ENCODE data around the gene HSF5.
A peak's percentile ranks its signal among the peaks of the same experiment; 100 is the strongest.
"Not testable (repeated sequence)": the region's sequence is repeated elsewhere in the genome, so short reads cannot be mapped to it uniquely, and the experiment has no call there.

The HSF5 gene

DNA sequence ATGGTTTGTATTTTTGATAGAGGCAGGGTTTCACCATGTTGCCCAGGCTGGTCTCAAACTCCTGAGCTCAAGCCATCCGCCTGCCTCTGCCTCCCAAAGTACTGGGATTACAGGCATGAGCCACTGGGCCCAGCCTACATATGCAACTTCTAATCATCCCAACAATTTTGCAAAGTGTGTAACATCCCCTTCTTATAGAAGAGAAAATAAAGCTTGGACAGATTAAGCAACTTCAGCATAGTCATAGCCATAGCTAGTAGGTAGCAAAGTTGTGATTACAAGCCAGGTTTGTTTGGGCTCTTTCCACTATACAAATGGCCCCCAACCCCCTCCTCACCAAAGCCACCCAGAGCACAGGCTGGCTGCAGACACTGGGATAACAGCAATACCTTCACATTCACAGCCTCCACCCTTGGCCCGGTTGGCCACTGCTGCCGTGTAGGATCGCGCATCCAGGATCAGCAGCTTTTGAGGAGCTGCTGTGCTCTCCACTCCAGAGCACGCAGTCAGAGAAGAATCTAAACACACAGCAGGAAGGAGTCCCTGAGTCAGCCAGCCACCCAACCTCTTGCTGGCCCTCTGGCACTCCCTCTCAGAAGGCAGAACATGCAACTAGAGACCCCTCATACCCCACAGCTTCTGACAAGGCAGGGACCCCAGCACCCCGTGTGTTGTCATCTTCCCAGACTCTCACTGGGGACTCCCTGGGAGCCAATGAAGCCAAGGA, 18.3 kb upstream of the HSF5 start:
- Mint-ChIP-seq H3K36me3 (peaks cover 82% of the 10 kb centered on the region), H3K4me3 (no peak overlapping the region), H3K27ac (peak overlapping the region; percentile 89), H3K9me3 (no peaks in the 10 kb centered on the region), H3K27me3 (no peaks in the 10 kb centered on the region), H3K4me1 (peaks cover 58% of the 10 kb centered on the region)
- no peak for ATAC-seq

DNA sequence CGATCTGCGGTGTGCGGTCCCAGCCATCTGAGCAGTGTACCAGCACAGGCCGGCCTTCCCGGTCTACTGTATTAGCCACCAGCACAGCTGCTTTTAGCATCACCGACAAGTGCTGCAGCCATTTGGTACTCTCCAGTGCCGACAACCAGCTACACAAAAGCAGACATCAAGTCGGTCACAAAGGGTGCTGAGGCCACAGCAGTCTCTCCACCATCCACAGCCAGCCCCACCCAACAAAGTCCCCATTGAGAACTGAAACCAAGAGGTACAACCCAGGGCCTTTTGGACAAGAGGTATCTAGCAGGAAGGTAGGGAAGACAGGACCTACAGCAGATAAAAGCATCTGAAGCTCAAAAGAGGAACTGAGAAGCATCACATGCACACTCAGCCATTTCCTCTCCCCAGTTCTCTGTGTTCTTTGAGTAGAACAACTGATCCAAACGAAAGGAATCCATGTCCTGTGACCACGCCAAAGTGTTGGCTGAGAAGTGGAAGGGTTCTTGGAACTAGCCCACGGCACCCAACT, 16.7 kb upstream of the HSF5 start:
- Mint-ChIP-seq H3K27ac (peak overlapping the region; percentile 89), H3K9me3 (no peaks in the 10 kb centered on the region), H3K4me3 (peak overlapping the region; percentile 70), H3K36me3 (peaks cover 65% of the 10 kb centered on the region), H3K27me3 (no peaks in the 10 kb centered on the region), H3K4me1 (peaks cover 41% of the 10 kb centered on the region)
- peak; percentile 98 for ATAC-seq

DNA sequence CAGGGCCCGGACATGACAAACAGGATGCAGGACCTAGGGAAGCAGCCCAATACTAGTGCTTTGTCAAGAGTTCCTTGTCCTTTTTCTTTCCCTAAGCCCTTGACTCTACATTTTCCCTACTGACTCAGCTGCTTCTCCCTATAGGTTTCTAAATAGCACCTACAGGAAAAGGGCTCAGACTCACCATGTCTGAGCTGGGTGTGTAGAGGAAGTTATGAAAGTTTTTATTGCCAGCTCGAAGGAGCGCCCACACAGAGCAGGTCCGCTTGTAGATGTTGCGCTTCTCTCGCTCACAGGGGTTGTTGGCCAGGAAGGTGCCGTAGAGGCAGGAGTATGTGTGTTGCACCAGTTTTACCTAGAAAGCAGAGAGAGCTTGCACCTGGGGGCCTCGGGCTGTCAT, 15.7 kb upstream of the HSF5 start:
- H3K27me3 Mint-ChIP-seq, result no peaks in the 10 kb centered on the region
- H3K9me3 Mint-ChIP-seq, result no peaks in the 10 kb centered on the region
- no peak for ATAC-seq
- H3K4me3 Mint-ChIP-seq, result no peak overlapping the region
- H3K27ac Mint-ChIP-seq, result peak overlapping the region; percentile 89
- peaks cover 66% of the 10 kb centered on the region for H3K36me3 Mint-ChIP-seq
- H3K4me1 Mint-ChIP-seq, result peaks cover 46% of the 10 kb centered on the region

DNA sequence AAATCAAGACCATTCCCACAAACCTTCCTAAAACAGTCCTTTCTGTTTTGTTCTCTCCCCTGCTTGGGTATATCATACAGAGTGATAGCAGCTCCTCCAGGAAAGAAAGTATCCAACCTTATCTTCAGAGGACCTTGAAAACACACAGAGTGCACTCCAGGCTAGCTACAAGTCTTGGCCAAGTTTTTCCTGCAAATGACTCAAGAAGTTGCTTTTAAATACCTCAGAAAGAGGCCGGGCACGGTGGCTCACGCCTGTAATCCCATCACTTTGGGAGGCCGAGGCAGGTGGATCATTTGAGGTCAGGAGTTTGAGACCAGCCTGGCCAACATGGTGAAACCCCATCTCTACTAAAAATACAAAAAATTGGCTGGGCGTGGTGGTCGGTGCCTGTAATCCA, 14.9 kb upstream of the HSF5 start:
- not testable (repeated sequence) for H3K4me3 Mint-ChIP-seq, H3K27me3 Mint-ChIP-seq, ATAC-seq, H3K9me3 Mint-ChIP-seq
- peaks cover 50% of the 10 kb centered on the region for H3K4me1 Mint-ChIP-seq
- peak overlapping the region; percentile 89 for H3K27ac Mint-ChIP-seq
- H3K36me3 Mint-ChIP-seq, result peaks cover 66% of the 10 kb centered on the region

DNA sequence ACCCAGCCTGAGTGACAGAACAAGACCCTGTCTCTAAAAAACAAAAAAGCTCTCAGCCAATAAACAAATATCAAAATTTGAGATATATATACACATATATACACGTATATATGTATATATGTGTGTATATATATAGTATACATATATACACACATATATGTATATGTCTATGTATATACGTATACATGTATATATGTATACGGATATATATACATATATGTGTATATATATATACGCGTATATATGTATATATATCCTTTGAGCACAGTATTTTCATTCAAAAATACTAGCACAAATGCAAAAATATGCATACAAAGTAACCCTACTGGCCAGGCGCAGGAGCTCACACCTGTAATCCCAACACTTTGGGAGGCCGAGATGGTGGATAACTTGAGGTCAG, 13.2 kb upstream of the HSF5 start:
- peaks cover 60% of the 10 kb centered on the region for H3K36me3 Mint-ChIP-seq
- no peak for ATAC-seq
- no peaks in the 10 kb centered on the region for H3K27me3 Mint-ChIP-seq
- no peaks in the 10 kb centered on the region for H3K9me3 Mint-ChIP-seq
- peaks cover 40% of the 10 kb centered on the region for H3K4me1 Mint-ChIP-seq
- H3K27ac Mint-ChIP-seq, result no peak overlapping the region
- no peak overlapping the region for H3K4me3 Mint-ChIP-seq

DNA sequence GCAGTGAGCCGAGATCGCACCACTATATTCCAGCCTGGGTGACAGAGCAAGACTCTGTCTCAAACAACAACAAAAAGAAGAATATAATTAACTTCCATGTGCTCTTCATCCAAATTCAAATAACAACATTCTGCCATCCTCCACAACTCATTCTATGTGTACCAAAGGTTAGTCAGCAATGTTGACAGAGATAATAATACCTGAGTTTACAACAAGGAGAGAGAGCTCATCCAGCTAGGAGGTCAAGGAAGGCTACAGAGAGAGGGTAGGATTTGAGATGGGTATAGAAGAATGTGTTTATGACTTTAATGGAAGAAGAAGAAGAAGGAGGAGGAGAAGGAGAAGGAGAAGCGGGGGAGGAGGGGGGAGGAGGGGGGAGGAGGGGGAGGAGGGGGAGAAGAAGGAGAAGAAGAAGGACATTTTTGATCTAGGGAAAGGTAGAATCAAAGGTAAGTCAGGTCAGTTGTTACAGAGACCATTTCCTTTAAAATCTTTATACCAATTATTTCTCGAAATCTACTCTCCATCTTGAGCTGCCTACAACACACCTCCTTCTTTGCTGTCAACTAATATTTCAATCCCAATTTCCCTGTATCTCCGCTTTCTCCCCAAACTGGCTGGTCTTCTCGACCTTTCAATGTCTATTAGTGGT, 10.1 kb upstream of the HSF5 start:
- peaks cover 19% of the 10 kb centered on the region for H3K4me1 Mint-ChIP-seq
- peaks cover 65% of the 10 kb centered on the region for H3K36me3 Mint-ChIP-seq
- H3K9me3 Mint-ChIP-seq, result no peaks in the 10 kb centered on the region
- no peak overlapping the region for H3K4me3 Mint-ChIP-seq
- no peak for ATAC-seq
- no peaks in the 10 kb centered on the region for H3K27me3 Mint-ChIP-seq
- peak overlapping the region; percentile 16 for H3K27ac Mint-ChIP-seq

DNA sequence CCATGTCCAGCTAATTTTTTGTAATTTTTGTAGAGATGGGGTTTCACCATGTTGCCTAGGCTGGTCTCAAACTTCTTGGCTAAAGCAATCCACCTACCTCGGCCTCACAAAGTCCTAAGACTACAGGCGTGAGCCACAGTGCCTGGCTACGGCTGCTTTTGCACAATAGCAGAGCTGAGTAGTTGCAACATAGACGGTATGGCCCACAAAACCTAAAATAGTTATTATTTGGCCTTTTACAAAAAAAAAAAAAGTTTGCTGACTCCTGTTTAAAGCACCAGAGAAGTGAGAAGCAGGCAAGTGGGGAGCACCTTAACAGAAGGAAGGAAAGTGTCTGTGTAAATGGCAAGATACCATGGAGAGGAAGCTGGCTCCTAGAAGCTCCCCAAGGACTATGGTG, 5.3 kb upstream of the HSF5 start:
- Mint-ChIP-seq H3K27me3 (no peaks in the 10 kb centered on the region), H3K27ac (no peak overlapping the region), H3K4me1 (peaks cover 7% of the 10 kb centered on the region), H3K36me3 (peaks cover 70% of the 10 kb centered on the region), H3K9me3 (no peaks in the 10 kb centered on the region), H3K4me3 (no peak overlapping the region)
- no peak for ATAC-seq

DNA sequence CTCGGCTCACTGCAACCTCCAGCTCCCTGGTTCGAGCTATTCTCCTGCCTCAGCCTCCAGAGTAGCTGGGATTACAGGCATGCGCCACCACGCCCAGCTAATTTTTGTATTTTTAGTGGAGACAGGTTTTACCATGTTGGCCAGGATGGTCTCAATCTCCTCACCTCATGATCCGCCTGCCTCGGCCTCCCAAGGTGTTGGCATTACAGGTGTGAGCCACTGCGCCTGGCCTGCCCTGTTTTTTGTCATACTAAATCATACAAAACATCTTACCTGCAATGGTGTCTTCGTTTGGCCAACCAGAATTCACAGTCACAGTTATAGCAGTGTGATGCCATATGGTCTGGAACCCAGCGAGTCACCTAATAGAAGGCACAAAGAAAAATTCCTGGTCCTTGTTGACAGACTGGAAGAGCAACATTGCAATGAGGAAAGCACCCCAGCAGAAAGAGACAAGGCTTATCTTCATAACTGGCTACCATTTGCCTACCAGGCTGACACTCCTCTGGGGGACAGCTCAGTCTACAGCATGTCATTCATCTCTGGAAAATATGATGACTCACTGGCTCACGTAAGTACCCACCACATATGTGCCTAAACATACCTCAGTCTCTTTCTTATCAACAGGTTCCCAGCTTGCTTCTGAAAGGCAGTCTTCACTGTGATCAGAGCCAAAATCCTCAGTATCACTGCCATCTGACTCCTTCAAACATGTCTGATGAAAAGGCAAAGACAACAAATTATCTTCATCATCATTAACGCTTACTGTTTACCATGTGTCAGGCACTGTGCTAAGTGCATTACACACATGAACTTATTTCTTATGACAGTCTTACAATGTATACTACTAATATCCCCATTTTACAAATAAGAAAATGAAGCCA, 4.3 kb upstream of the HSF5 start:
- no peak for ATAC-seq
- peaks cover 65% of the 10 kb centered on the region for H3K36me3 Mint-ChIP-seq
- no peaks in the 10 kb centered on the region for H3K9me3 Mint-ChIP-seq
- H3K4me1 Mint-ChIP-seq, result no peaks in the 10 kb centered on the region
- no peaks in the 10 kb centered on the region for H3K27me3 Mint-ChIP-seq
- H3K4me3 Mint-ChIP-seq, result no peak overlapping the region
- H3K27ac Mint-ChIP-seq, result no peak overlapping the region

DNA sequence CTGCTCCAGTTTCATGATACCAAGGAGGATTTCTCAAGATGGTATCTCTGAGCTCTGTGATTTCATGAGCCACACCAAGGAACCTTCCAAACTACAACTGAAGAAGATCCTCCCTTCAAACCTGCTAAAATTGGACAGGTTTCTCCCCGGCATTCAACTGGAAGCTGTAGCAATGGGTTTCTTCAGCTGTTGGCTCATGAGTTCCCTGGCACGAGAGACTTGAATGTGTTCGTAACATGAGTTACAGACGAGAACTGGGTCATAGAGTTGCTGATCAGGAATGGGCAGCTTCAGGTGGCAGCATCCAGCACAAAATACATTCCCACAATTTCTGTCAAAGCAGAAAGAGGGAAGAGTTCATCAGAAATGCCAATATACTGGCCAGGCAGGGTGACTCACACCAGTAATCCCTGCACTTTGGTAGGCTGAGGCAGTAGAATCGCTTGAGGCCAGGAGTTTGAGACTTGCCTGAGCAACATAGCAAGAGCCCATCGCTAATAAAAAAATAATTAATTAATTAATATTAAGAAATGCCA, 3.4 kb upstream of the HSF5 start:
- H3K27me3 Mint-ChIP-seq, result no peaks in the 10 kb centered on the region
- no peak overlapping the region for H3K27ac Mint-ChIP-seq
- H3K36me3 Mint-ChIP-seq, result peaks cover 60% of the 10 kb centered on the region

DNA sequence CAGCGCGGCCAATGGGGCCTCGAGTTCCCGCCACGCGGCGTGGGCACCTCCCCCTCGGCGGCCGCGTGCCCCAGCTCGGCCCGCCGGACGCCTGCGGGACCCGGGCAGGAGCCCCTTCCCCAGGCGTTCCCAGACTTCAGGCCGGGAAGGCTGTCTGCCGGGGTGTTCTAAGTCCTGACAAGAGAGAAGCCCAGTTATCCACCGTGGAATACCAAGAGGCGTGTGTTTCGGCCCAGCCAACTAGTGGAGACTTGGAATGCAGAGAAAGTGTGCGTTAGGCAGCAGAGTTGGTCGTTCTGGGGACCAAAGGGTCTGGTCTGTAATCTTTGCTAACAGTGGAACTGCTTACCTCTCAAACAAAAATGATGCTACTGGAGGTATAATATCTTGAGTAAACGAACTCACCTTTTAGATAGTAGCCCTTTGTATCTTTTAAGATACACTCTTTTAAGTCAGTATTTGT, 251 bp upstream of the HSF5 start:
- no peak overlapping the region for H3K4me3 Mint-ChIP-seq
- peaks cover 30% of the 10 kb centered on the region for H3K36me3 Mint-ChIP-seq
- peak; percentile 25 for ATAC-seq
- no peaks in the 10 kb centered on the region for H3K9me3 Mint-ChIP-seq
- no peaks in the 10 kb centered on the region for H3K4me1 Mint-ChIP-seq
- no peak overlapping the region for H3K27ac Mint-ChIP-seq
- H3K27me3 Mint-ChIP-seq, result no peaks in the 10 kb centered on the region

More for the DNA sequence above, 3.4 kb upstream of the HSF5 start:
- no peaks in the 10 kb centered on the region for H3K9me3 Mint-ChIP-seq
- no peak for ATAC-seq
- H3K4me1 Mint-ChIP-seq, result no peaks in the 10 kb centered on the region
- H3K4me3 Mint-ChIP-seq, result no peak overlapping the region

DNA sequence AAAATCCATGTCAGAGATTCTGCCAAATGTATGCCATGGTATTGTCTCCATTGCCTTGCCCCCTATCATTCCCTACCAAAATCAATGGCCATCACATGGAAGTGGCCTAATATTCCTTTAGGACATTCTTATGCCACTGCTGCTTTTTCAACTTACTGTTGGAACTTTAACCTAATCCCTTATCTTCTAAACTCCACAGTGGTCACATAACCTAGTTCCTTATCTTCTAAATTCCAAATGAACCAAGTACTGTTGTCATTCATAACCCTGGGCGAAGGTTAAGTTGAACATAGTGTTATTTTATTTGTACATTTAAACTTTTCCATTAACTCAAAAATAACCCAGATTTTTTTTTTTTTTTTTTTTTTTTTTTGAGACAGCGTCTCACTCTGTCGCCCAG, 3.6 kb downstream of the HSF5 start:
- no peak for ATAC-seq
- Mint-ChIP-seq H3K27me3 (no peaks in the 10 kb centered on the region), H3K9me3 (no peaks in the 10 kb centered on the region), H3K4me1 (no peaks in the 10 kb centered on the region), H3K4me3 (no peak overlapping the region), H3K36me3 (peaks cover 23% of the 10 kb centered on the region), H3K27ac (no peak overlapping the region)

DNA sequence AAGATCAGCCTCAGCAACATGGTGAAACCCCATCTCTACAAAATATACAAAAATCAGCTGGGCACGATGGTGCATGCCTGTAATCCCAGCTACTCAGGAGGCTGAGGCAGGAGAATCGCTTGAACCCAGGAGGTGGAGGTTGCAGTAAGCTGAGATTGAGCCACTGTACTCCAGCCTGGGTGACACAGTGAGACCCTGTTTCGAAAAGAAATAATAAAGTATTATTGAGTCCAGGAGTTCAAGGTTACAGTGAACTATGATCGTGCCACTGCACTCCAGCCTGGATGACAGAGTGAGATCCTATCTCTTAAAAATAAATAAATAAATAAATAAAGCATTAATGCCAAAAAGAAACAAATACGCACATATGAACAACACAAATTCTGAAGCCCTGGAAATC, 6.4 kb downstream of the HSF5 start:
- H3K27me3 Mint-ChIP-seq, H3K4me1 Mint-ChIP-seq, H3K4me3 Mint-ChIP-seq, ATAC-seq, H3K27ac Mint-ChIP-seq, H3K9me3 Mint-ChIP-seq: not testable (repeated sequence)
- H3K36me3 Mint-ChIP-seq, result peaks cover 24% of the 10 kb centered on the region

DNA sequence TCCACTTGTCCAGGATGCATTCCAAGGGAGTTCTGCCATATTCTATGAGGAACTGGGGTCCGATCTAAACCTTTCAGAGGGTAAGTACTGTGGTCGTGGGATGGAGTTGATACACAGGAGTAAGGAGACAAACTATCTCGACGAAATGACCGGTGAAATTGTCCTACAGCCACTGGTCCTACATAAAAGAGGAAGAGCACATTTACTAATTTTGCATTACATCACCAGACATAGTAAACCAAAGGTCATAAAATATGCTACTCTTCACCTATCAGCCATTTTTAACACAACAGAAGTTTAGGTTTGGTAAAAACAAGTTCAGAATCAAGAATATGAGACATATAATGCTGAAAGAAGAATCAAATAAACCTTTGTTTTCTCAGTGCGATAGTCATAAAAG, 8.1 kb downstream of the HSF5 start:
- H3K4me1 Mint-ChIP-seq, result no peaks in the 10 kb centered on the region
- H3K27me3 Mint-ChIP-seq, result no peaks in the 10 kb centered on the region
- no peak overlapping the region for H3K27ac Mint-ChIP-seq
- H3K4me3 Mint-ChIP-seq, result no peak overlapping the region
- H3K9me3 Mint-ChIP-seq, result no peaks in the 10 kb centered on the region
- H3K36me3 Mint-ChIP-seq, result peaks cover 35% of the 10 kb centered on the region
- no peak for ATAC-seq

DNA sequence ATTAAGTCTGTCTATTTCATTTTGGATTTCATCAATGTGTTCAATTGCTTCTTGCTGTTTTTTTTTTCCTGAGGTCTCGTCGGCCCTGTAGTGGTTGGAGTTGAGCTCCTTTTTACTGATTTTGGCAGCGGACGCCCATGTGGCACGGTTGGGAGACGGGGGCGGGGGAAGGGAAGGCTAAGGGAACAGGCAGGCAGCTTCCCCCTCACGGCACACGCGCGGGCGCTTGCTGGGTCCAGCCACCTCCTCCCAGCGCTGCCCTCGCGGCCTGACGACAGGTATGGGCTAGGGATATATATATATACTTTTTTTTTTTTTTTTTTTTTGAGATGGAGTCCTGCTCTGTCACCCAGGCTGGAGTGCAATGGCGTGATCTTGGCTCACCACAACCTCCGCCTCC, 11.4 kb downstream of the HSF5 start:
- Mint-ChIP-seq H3K9me3 (no peaks in the 10 kb centered on the region), H3K36me3 (peaks cover 35% of the 10 kb centered on the region), H3K27ac (no peak overlapping the region), H3K4me3 (no peak overlapping the region), H3K27me3 (no peaks in the 10 kb centered on the region), H3K4me1 (no peaks in the 10 kb centered on the region)
- no peak for ATAC-seq

DNA sequence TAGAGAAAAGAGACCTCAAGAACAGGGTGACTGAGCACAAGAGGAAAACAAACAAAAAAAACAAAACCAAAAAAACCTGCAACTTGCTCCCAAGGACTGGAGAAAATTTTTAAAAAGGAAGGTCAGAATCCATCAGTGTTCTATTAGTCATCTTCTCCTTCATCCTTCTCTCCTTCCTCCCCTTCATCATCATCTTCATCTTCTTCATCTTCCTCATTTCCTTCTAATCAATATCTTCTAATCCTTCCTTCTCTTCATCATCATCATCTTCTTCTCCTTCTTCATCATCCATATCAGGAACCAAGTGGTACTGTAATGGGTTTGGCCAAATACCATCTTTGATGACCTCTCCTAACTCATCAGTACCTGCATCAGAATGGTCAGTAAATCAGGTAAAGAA, 12.2 kb downstream of the HSF5 start:
- Mint-ChIP-seq H3K9me3 (no peaks in the 10 kb centered on the region), H3K4me1 (no peaks in the 10 kb centered on the region), H3K27me3 (no peaks in the 10 kb centered on the region), H3K36me3 (peaks cover 32% of the 10 kb centered on the region), H3K27ac (no peak overlapping the region), H3K4me3 (no peak overlapping the region)
- no peak for ATAC-seq

Data from stimulated activated memory B cell treated with anti-CD40 and anti-IgM and Interleukin-4, amounts not matched to agents 10 μg/mL and 1 μg/mL and 100 μg/mL, for 72 hours (primary cell).